WERI-Rb-1 (cell line): ENCODE data around the gene CAMK2G.
"Not testable (repeated sequence)": the region's sequence is repeated elsewhere in the genome, so short reads cannot be mapped to it uniquely, and the experiment has no call there.

Experiments
- DNase-seq: peaks from one replicate; pipeline ENCODE4 v3.0.0-alpha.2; 2020
- H3K27ac ChIP-seq: fragments of 250-450 bp; sonication (Bioruptor Pico); 2 replicates; pipeline ENCODE4 v1.5.1; 2020; ENCODE audit warnings: mild to moderate bottlenecking, moderate library complexity
- H3K27me3 ChIP-seq: fragments of 250-450 bp; sonication (Bioruptor Pico); 2 replicates; pipeline ENCODE4 v1.5.1; 2021; ENCODE audit warnings: mild to moderate bottlenecking, low read depth, moderate library complexity; ENCODE audit not compliant: insufficient read depth, severe bottlenecking
- H3K36me3 ChIP-seq: fragments of 250-450 bp; sonication (Bioruptor Pico); 2 replicates; pipeline ENCODE4 v1.5.1; 2020; ENCODE audit warnings: mild to moderate bottlenecking, moderate library complexity
- H3K4me3 ChIP-seq: 2 replicates; pipeline ENCODE4 v1.5.1; 2011; ENCODE audit warnings: low read depth, mild to moderate bottlenecking, control low read depth, low read length
- H3K9me3 ChIP-seq: fragments of 250-450 bp; sonication (Bioruptor Pico); 2 replicates; pipeline ENCODE4 v1.5.1; 2021; ENCODE audit warnings: mild to moderate bottlenecking, moderate library complexity; ENCODE audit not compliant: severe bottlenecking
- TF ChIP-seq, protein P1 (sequence below): IDR thresholded peaks from 2 replicates; pipeline ENCODE4 v1.5.1; 2011; ENCODE audit warnings: low read depth, mild to moderate bottlenecking, control low read depth, inconsistent platforms, low read length

The CAMK2G gene

DNA sequence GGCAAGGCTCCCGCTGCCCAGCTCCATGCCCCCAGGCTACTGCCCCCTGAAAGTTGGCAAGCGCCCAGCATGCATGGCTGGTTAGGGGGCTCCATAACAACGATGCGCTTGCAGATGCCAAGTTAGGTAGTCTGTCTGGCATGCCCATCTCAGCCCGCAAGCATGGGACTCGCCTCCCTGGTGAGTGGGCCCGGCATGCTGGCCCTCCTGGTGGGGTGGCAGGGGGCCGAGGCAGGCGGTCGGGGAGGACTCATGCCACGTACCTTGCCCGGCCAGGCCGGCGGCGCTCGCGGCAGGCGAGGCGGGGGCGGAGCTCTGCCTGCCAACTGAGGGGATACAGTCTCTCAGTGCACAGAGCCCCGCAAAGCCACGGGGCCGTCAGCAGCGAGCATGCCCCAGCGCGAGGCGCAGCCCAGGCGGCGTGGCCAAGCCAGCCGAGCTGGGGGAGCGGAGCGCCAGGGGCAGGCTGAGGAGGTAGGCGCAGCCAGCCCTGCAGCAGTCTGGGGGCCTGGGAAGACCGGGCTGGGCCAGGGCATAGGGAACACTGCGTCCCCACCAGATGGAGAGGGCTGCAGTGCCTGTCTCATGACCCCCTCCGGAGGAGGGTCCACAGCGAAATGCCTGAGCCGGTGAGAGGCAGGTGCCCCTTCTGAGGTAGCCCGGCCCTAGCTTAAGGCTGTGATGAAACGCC lies 34.9 kb downstream of the CAMK2G start:
- no peak for DNase-seq
- TF ChIP-seq, protein P1, sequence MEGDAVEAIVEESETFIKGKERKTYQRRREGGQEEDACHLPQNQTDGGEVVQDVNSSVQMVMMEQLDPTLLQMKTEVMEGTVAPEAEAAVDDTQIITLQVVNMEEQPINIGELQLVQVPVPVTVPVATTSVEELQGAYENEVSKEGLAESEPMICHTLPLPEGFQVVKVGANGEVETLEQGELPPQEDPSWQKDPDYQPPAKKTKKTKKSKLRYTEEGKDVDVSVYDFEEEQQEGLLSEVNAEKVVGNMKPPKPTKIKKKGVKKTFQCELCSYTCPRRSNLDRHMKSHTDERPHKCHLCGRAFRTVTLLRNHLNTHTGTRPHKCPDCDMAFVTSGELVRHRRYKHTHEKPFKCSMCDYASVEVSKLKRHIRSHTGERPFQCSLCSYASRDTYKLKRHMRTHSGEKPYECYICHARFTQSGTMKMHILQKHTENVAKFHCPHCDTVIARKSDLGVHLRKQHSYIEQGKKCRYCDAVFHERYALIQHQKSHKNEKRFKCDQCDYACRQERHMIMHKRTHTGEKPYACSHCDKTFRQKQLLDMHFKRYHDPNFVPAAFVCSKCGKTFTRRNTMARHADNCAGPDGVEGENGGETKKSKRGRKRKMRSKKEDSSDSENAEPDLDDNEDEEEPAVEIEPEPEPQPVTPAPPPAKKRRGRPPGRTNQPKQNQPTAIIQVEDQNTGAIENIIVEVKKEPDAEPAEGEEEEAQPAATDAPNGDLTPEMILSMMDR: no peak
- peaks cover 58% of the 10 kb centered on the region for H3K36me3 ChIP-seq
- H3K27me3 ChIP-seq: no peaks in the 10 kb centered on the region
- H3K4me3 ChIP-seq: no peak overlapping the region
- no peak overlapping the region for H3K27ac ChIP-seq
- no peaks in the 10 kb centered on the region for H3K9me3 ChIP-seq

DNA sequence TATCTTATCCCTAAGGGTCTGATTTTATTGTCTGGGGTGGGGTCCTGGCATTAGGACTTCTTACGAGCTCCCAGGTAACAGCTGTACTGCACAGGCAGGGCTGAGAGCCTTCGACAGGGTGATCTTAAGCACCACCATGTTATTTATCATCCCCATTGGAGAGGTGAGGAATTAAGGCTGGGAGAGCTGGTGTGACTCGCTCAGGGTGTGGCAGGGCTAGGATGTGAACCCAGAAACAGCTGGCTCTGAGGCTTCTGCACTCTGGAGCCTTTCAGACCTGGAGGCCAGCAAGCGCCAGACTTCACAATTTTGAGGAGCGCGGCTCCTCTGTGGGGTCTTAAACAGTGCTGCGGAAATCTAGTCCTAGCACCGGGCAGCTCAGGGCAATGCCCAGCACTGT lies 35.5 kb downstream of the CAMK2G start:
- TF ChIP-seq, protein P1: no peak
- no peak overlapping the region for H3K4me3 ChIP-seq
- no peak for DNase-seq
- H3K36me3 ChIP-seq: peaks cover 56% of the 10 kb centered on the region
- H3K27me3 ChIP-seq: no peaks in the 10 kb centered on the region
- H3K27ac ChIP-seq: no peak overlapping the region
- no peaks in the 10 kb centered on the region for H3K9me3 ChIP-seq

DNA sequence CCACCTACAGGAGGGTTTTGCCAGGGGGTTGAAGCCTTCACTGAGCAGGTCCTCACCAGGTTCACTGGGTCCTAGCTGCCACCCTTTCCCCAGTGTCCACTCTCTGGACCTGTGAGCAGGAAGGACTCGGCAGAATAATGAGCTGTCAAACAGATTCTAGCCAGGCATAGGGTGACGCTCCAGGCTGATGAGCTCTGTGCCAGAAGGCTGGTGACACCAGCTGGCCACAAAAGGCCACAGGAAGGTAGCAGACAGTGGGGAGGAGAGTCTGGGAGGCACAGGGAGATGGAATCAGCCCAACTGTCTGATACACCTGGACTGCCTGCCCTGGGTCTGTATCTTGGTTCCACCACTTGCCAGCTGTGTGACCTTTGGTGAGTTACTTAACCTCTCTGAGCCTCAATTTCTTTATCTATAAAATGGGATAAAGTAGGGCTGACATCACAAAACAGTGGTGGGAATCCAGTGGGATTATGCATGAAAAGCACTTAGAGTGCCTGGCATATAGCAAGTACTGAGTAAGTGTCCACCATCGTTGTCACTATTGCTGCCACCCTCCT lies 36.3 kb downstream of the CAMK2G start:
- no peaks in the 10 kb centered on the region for H3K27me3 ChIP-seq
- DNase-seq: no peak
- H3K4me3 ChIP-seq: no peak overlapping the region
- no peak overlapping the region for H3K27ac ChIP-seq
- no peaks in the 10 kb centered on the region for H3K9me3 ChIP-seq
- TF ChIP-seq, protein P1: no peak
- peaks cover 56% of the 10 kb centered on the region for H3K36me3 ChIP-seq

DNA sequence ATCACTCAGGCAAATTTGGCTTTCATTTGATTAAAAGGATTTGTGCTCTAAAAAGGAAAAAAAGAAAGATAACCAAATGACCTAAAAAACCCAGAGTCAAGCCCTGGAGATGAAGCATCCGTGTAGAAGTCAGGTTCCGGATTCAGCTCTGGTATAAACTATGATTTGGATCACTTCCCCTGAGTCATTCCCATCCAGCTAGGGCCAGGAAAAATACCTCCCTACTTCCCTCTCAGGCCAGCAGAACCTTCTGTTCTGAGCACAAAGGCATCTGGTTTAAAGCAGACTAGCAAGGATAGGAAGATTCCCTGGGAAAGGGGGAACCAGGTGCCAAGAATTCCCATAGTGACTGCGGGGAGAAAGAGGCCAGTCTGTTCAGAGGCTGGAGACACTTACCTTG lies 37.3 kb downstream of the CAMK2G start:
- Histone ChIP-seq H3K36me3 (peaks cover 51% of the 10 kb centered on the region), H3K9me3 (no peaks in the 10 kb centered on the region), H3K4me3 (no peak overlapping the region), H3K27ac (no peak overlapping the region), H3K27me3 (no peaks in the 10 kb centered on the region)
- DNase-seq: no peak
- TF ChIP-seq, protein P1: no peak

DNA sequence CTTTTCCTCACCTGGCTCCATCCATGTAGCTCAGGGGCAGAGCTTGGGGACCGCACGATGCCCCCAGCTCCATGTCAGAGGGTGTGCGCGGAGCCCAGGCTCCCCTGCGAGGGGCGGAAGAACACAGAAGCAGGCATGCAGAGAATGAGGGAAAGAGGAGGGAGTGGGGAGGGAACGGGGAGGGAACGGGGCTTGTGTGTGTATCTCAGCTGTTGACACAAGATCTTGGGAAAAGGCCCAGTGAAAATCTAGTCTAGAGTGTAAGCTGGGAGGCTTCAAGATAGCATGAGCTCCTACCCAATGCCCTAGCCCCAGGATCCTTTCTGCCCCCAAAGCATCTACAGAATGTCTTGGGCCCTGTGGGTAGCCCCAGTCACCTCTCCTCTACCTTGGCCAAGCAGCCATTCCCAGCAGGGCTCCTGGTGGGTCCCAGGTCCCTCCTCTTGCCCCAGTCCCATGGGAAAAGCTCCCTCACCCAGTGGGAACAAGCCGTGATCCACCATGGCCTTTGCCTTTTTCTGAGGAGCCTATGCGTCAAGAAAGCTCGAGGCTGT lies 37.9 kb downstream of the CAMK2G start:
- Histone ChIP-seq H3K27me3 (no peaks in the 10 kb centered on the region), H3K27ac (no peak overlapping the region), H3K9me3 (no peaks in the 10 kb centered on the region)

DNA sequence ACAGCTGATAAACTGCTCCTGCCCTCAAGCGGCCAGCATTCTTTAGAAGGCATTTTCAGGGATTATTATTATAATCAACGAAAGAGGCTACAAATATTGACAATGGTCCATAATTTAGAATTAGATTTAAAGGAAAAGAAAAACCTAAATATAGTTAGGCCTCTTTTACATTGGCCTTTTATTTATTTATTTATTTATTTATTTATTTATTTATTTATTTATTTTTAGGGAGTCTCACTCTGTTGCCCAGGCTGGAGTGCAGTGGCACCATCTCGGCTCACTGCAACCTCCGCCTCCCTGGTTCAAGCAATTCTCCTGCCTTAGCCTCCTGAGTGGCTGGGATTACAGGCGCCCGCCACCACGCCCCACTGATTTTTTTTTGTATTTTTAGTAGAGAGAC lies 45.3 kb downstream of the CAMK2G start:
- H3K36me3 ChIP-seq: peaks cover 22% of the 10 kb centered on the region
- not testable (repeated sequence) for H3K4me3 ChIP-seq, H3K27me3 ChIP-seq, DNase-seq, H3K27ac ChIP-seq, H3K9me3 ChIP-seq

More for the DNA sequence above, 37.9 kb downstream of the CAMK2G start:
- Histone ChIP-seq H3K4me3 (no peak overlapping the region), H3K36me3 (peaks cover 46% of the 10 kb centered on the region)
- no peak for DNase-seq
- TF ChIP-seq, protein P1: no peak
